ENCODE data around the gene MT3.

The MT3 gene

DNA sequence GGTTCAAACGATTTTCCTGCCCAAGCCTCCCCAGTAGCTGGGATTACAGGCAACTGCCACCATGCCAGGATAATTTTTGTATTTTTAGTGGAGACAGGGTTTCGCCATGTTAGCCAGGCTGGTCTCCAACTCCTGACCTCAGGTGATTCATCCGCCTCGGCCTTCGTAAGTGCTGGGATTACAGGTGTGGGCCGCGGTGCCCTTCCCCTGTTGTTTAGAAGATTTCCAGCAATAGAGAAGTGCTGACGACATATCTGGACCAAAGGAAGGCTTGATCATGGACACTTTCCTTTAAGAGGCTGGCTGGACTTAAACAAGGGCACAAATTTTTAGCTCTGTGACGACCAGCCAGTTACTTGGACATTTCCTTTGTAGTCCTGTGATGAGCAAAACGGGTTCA is 41.9 kb downstream of the MT3 start:
- no peak for DNase-seq (ENCODE audit: low read depth)

DNA sequence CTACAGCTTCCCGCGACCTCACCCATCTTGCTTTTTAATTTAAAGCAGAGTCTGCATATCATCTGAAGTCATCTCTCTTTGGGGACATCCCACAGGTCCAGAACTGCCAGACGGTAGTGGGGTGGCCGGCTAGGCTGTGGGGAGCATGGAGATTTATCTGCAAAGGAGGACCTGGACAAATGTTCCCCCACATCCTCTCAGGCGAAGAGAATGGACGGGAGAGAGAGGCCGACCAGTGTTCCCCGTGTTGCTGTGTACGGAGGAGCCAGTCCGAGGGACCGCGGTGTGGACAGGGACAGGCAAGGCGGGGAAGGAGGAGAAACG is 42.5 kb downstream of the MT3 start:
- DNase-seq (ENCODE audit: low read depth) = no peak

DNA sequence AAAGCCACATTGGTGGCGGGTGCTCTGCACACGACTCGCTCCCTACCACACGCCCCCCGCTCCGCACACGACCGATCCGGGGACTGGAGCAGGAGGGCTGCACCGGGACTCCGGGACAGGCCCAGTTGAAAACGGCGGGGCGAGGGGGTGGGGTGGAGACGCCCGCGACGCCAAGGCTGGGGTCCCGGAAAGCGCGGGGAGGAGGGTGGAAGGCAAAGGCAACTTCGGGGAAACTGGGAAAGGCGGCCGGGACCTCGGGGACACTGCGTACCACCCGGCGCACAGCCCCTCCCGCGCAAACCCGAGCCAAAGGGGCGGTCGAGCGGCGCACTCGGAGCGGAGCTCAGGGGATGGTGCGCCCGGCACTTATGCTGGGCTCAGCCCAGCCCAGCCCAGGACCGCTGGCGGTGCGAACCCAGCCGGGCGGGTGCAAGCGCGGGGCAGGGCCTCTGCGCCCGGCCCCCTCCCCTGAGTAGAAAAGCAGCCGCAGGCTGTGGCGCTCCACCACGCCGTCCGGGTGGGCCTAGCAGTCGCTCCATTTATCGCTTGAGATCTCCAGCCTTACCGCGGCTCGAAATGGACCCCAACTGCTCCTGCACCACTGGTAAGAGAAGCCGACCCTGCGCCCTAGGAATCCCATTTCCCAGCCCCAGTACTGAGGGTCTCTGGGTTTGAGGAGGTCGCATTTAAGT is 43.0 kb downstream of the MT3 start, which contains the start of gene MT1M:
TSS of gene MT1M (plus strand) at position 504 of the 692 bp plus-strand sequence. CDS start at position 577, 73 bp downstream.
- no peak for DNase-seq (ENCODE audit: low read depth)

DNA sequence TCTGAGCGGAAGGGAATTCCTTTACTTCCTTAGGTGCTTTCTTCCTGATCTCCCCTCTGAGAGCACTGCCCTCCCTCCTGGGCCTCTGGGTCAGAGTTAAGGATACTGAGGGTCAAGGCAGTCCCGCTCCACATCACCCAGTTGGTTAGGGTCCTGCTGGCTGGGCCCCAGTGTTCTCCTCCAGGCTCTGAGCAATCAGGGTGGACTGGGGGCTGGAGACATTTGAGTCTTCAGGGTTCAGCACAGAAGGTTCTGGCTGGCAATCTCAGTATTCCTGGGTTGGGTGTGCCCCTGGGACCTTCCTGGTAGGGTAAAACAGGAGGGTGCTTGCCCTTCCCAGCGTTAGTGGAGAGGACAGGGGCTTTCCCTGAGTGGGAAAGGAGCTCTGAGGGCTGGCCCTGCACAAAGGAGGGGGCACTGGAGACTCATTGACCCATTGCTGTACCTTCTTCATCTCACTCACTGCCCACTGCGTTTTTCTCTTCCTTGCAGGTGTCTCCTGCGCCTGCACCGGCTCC is 43.6 kb downstream of the MT3 start:
- DNase-seq (ENCODE audit: low read depth) = no peak

DNA sequence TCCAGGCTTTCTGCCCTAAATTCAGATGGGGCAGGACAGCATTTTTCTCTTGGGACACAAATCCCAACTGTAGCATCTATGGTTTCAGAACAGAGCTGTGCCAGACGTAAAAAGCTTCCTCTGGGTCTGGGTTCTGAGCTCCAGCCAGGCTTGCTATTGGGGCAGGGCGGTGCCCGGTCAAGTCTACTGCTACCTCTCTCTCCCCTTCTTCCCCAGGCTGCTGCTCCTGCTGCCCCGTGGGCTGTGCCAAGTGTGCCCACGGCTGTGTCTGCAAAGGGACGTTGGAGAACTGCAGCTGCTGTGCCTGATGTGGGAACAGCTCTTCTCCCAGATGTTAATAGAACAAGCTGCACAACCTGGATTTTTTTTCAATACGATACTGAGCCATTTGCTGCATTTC is 44.2 kb downstream of the MT3 start:
- no peak for DNase-seq (ENCODE audit: low read depth)

DNA sequence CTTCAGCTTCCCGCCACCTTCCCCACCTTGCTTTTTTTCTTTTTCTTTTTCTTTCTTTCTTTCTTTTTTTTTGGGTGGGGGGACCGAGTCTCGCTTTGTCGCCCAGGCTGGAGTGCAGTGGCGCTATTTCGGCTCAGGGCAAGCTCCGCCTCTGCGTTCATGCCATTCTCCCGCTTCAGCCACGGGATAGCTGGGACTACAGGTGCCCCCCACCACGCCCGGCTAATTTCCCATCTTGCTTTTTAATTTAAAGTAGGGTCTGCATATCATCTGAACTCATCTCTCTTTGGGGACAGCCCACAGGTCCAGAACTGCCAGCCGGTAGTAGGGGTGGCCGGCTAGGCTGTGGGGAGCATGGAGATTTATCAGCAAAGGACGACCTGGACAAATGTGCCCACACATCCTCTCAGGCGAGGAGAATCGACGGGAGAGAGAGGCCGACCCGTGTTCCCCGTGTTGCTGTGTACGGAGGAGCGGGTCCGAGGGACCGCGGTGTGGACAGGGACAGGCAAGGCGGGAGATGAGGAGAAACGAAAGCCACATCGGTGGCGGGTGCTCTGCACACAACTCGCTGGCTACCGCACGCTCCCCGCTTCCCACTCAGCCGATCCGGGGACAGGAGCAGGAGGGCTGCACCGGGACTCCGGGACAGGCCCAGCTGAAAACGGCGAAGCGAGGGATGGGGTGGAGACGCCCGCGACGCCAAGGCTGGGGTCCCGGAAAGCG is 45.5 kb downstream of the MT3 start:
- DNase-seq (ENCODE audit: low read depth) = no peak

DNA sequence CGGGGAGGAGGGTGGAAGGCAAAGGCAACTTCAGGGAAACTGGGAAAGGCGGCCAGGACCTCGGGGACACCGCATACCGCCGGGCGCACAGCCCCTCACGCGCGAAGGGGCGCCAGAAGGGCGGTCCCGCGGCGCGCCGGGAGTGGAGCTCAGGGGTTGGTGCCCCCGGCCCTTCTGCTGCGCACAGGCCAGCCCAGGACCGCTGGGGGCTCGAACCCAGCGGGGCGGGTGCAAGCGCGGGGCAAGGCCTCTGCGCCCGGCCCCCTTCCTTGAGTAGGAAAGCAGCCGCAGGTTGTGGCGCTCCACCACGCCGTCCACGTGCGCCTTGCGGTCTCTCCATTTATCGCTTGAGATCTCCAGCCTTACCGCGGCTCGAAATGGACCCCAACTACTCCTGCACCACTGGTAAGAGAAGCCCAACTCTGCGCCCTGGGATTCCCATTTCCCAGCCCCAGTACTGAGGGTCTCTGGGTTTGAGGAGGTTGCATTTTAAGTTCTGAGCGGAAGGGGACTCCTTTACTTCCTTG is 46.2 kb downstream of the MT3 start:
- DNase-seq (ENCODE audit: low read depth) = no peak

DNA sequence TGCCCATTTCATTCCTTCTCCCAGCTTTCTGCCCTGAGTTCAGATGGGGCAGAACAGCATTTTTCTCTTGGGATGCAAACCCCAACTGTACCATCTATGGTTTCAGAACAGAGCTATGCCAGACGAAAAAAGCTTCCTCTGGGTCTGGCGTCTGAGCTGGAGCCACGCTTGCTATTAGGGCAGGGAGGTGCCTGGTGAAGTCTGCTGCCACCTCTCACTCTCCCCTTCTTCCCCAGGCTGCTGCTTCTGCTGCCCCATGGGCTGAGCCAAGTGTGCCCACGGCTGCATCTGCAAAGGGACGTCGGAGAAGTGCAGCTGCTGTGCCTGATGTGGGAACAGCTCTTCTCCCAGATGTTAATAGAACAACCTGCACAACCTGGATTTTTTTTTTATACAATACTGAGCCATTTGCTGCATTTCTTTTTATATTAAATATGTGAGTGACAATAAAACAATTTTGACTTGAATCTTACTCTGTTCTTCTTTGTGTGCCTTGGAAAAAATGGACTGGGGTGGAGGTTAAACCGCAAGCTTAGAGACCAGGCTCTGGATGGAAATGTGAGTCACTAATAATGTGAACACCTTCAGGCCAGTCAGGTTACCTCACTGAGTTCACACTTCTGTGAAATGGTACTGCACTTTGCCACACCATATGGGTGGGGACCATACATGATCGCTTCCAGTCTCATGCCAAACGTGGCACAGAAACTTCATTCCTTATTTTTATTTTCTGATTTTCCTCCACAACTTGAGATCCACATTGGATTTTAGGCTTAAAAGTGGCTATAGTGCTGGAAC is 47.5 kb downstream of the MT3 start:
- no peak for DNase-seq (ENCODE audit: low read depth)

DNA sequence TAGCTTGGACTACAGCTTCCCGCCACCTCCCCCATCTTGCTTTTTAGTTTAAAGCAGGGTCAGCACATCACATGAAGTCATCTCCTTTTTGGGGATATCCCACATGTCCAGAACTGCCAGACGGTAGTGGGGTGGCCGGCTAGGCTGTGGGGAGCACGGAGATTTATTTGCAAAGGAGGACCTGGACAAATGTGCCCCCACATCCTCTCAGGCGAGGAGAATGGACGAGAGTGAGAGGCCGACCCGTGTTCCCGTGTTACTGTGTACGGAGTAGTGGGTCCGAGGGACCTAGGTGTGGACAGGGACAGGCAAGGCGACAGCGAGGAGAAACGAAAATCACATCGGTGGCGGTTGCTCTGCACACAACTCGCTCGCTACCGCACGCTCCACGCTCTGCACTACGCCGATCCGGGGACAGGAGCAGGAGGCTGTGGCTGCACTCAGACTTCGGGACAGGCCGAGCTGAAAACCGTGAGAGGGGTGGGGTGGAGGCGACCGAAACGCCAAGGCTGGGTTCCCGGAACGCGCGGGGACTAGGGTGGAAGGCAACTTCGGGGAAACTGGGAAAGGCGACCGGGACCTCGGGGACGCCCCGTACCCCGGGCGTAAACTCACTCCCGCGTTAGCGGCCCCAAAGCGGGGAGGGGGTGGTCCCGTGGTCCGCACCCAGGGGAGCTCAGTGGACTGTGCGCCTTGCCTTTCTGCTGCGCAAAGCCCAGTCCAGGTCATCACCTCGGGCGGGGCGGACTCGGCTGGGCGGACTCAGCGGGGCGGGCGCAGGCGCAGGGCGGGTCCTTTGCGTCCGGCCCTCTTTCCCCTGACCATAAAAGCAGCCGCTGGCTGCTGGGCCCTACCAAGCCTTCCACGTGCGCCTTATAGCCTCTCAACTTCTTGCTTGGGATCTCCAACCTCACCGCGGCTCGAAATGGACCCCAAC is 48.8 kb downstream of the MT3 start, which contains the start of gene MT1A:
TSS of gene MT1A (plus strand) at position 853 of the 937 bp plus-strand sequence. CDS start at position 926, 73 bp downstream.
- DNase-seq (ENCODE audit: low read depth) = no peak

DNA sequence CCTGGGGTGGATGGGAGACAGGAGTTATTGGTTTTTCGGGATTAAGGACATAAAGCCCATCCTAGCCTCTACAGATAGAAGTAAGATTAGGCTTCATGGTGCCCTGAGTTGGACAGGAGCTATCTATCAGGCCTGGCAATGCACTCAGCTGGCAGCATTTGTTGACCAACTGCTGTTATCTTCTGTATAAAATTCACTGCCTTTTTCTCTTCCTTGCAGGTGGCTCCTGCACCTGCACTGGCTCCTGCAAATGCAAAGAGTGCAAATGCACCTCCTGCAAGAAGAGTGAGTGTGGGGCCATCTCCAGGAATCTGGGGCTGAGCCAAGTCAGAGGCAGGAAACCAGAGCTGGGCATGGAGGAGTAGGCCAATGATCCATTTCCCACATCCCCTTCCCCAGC is 49.7 kb downstream of the MT3 start:
- DNase-seq (ENCODE audit: low read depth) = no peak

DNA sequence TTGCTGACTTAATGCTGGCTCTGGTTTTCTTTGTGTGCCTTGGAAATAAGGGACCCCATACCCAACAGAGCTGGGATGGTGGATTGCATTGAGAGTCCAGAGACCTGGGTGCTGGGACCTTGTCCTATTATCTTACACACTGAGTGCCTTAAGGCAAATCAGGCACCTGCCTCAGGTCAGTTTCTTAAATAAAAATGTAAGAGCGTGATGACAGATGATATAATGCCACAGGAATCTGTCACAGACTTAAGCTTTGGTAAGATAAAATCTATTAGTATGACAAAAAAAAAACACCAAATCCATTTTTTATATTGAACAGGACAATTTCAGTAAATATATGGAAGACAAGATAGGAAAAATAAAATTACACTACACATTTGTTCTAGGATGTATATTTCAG is 50.7 kb downstream of the MT3 start:
- DNase-seq (ENCODE audit: low read depth) = no peak
